Endothelial cell of umbilical vein (primary cell): ENCODE measurements around the gene TBC1D7. TPM values are rescaled to one million over a fixed set of nuclear protein-coding genes. Genes with fewer than 3 reads are reported as not detected.

Source experiments
- BruUV-seq: library from RNA; stranded (reverse); fragments of 400-500 nt; replicated peaks from 2 replicates; lab custom pipeline; 2021; lab: Mats Ljungman, UMichigan
- CTCF ChIA-PET: fragments of 300-600, 350-600 bp; sonication (Branson Sonifier 250); formaldehyde crosslinking; loops from one replicate; lab custom pipeline; 2021; ENCODE audit warnings: antibody characterized with exemption, inconsistent platforms; lab: Charles Lee
- POLR2A ChIA-PET: fragments of 300-600, 350-600 bp; sonication (Branson Sonifier 250); formaldehyde crosslinking; loops from one replicate; lab custom pipeline; 2021; ENCODE audit warnings: antibody characterized with exemption, inconsistent platforms; lab: Charles Lee
- DNase-seq: peaks from one replicate; pipeline ENCODE4 v3.0.0-alpha.2; 2011; ENCODE audit warnings: low read depth, low spot score
- FAIRE-seq: peaks from 2 replicates; lab custom pipeline; 2011; peaks lifted over from hg19 to GRCh38; lab: Jason Lieb, UNC
- H2AFZ ChIP-seq: 2 replicates; pipeline ENCODE4 v1.6.0; 2012; ENCODE audit warnings: low read depth, low read length, control low read depth, inconsistent platforms
- H3K27ac ChIP-seq: 2 replicates; pipeline ENCODE4 v1.5.1; 2011; ENCODE audit warnings: low read depth, mild to moderate bottlenecking, control low read depth, low read length, moderate library complexity; ENCODE audit not compliant: insufficient read depth
- H3K27me3 ChIP-seq, 2 experiments: 2 replicates each; pipeline versions ENCODE4 v1.6.0 to v1.6.1; 2011; ENCODE audit warnings: low read length in 2 of 2, mixed read lengths in 1 of 2; ENCODE audit not compliant: control insufficient read depth in 2 of 2, insufficient read depth in 2 of 2
- H3K36me3 ChIP-seq, 2 experiments: 2 replicates in 1 of 2; 3 replicates in 1 of 2; pipeline ENCODE4 v1.5.1; 2011; ENCODE audit warnings: low read length in 2 of 2, mild to moderate bottlenecking in 1 of 2, moderate library complexity in 1 of 2; ENCODE audit not compliant: control insufficient read depth in 2 of 2, insufficient read depth in 2 of 2; ENCODE audit errors: extremely low read depth in 1 of 2
- H3K4me1 ChIP-seq: 3 replicates; pipeline ENCODE4 v1.5.1; 2011; ENCODE audit warnings: mild to moderate bottlenecking, low read length; ENCODE audit not compliant: control insufficient read depth, insufficient read depth; ENCODE audit errors: extremely low read depth
- H3K4me2 ChIP-seq: 2 replicates; pipeline ENCODE4 v1.6.1; 2011; ENCODE audit warnings: low read length, control low read depth, mixed read lengths; ENCODE audit not compliant: insufficient read depth
- H3K4me3 ChIP-seq, 3 experiments: fragments of 200-600 bp in 1 of 3; sonication (generic), shearing (Covaris generic) in 1 of 3; replicated peaks in 1 of 3; 2 replicates each; pipeline ENCODE4 v1.5.1; 2011 to 2016; ENCODE audit warnings: control low read depth in 3 of 3, low read length in 3 of 3, mild to moderate bottlenecking in 2 of 3, inconsistent platforms in 1 of 3, low read depth in 1 of 3, moderate library complexity in 1 of 3; ENCODE audit not compliant: insufficient read depth in 1 of 3
- H3K79me2 ChIP-seq: 2 replicates; pipeline ENCODE4 v1.6.0; 2012; ENCODE audit warnings: low read length, inconsistent platforms; ENCODE audit not compliant: control insufficient read depth, insufficient read depth
- H3K9ac ChIP-seq: replicated peaks from 2 replicates; pipeline ENCODE3; 2011; ENCODE audit warnings: low read length, control low read depth; ENCODE audit not compliant: insufficient read depth; ENCODE audit errors: extremely low read depth
- H3K9me1 ChIP-seq: replicated peaks from 3 replicates; pipeline ENCODE4 v1.6.0; 2011; ENCODE audit warnings: mild to moderate bottlenecking, low read length; ENCODE audit not compliant: control insufficient read depth, insufficient read depth; ENCODE audit errors: extremely low read depth
- H3K9me3 ChIP-seq: replicated peaks from 2 replicates; pipeline ENCODE4 v1.5.1; 2012; ENCODE audit warnings: low read length, inconsistent platforms; ENCODE audit not compliant: control insufficient read depth, insufficient read depth
- H4K20me1 ChIP-seq: replicated peaks from 2 replicates; pipeline ENCODE3; 2011; ENCODE audit warnings: mild to moderate bottlenecking, low read length; ENCODE audit not compliant: control insufficient read depth, insufficient read depth; ENCODE audit errors: extremely low read depth
- EZH2 ChIP-seq: IDR thresholded peaks from 2 replicates; pipeline ENCODE4 v1.6.1; 2012; ENCODE audit warnings: borderline replicate concordance, low read depth, mild to moderate bottlenecking, moderate library complexity, low read length, inconsistent platforms; ENCODE audit not compliant: severe bottlenecking
- FOS ChIP-seq: IDR thresholded peaks from 2 replicates; pipeline ENCODE4 v1.6.1; 2011; ENCODE audit warnings: mild to moderate bottlenecking, low read length, moderate library complexity, borderline replicate concordance; ENCODE audit not compliant: insufficient read depth
- GATA2 ChIP-seq: IDR thresholded peaks from 2 replicates; pipeline ENCODE4 v1.7.0; 2011; ENCODE audit warnings: low read depth, mild to moderate bottlenecking, moderate library complexity, mixed read lengths, low read length; ENCODE audit not compliant: insufficient read length, insufficient read depth
- JUN ChIP-seq: IDR thresholded peaks from 2 replicates; pipeline ENCODE4 v1.6.1; 2011; ENCODE audit warnings: borderline replicate concordance, low read depth; ENCODE audit not compliant: insufficient read length, insufficient read depth
- MYC ChIP-seq: IDR thresholded peaks from one replicate; pipeline ENCODE4 v1.6.1; 2011; ENCODE audit warnings: mild to moderate bottlenecking, low read depth, low read length
- POLR2A ChIP-seq: IDR thresholded peaks from 2 replicates; pipeline ENCODE4 v1.6.1; 2012; ENCODE audit warnings: low read depth, mild to moderate bottlenecking, control low read depth, low read length
- POLR2AphosphoS5 ChIP-seq: IDR thresholded peaks from 2 replicates; pipeline ENCODE4 v1.6.1; 2012; ENCODE audit warnings: low read depth, mild to moderate bottlenecking, control low read depth, low read length, moderate library complexity; ENCODE audit not compliant: insufficient read depth
- dilution Hi-C: fragments of 300-500 bp; cut with MboI; formaldehyde crosslinking; loops from one replicate; pipeline ENCODE4 v1.15.0; 2019; ENCODE audit warnings: low sequenced_read_pairs; ENCODE audit not compliant: extremely low pct_ligation_motif_present
- intact Hi-C: fragments of 100-400 bp; cut with micrococcal nuclease; formaldehyde crosslinking; loops from one replicate; pipeline ENCODE4 v1.10.0; 2022
- polyA plus RNA-seq, 4 experiments: library from polyadenylated mRNA; depleted of rRNA in 3 of 4; stranded (reverse) in 3 of 4; unstranded in 1 of 4; fragments of >200 nt; gene quantifications; 2 replicates each; pipeline versions ENCODE4 v1.2.1 to v1.2.3, GENCODE V29; 2011 to 2012; ENCODE audit warnings: missing spikeins in 1 of 4
- total RNA-seq: library from RNA; stranded (reverse); gene quantifications from 2 replicates; pipeline ENCODE4 v1.2.3, GENCODE V29; 2021
- TF ChIP-seq, protein P1 (sequence below): IDR thresholded peaks from 2 replicates; pipeline ENCODE4 v1.6.1; 2011; ENCODE audit not compliant: insufficient read depth, insufficient read length
- TF ChIP-seq, protein P2 (sequence below), 2 donors: IDR thresholded peaks; 1 replicate in 1 of 2; 2 replicates in 1 of 2; pipeline ENCODE4 v1.5.1; 2011; ENCODE audit warnings: low read length in 2 of 2, mild to moderate bottlenecking in 2 of 2, moderate library complexity in 2 of 2, control low read depth in 1 of 2, inconsistent platforms in 1 of 2, low read depth in 1 of 2; ENCODE audit not compliant: insufficient read depth in 1 of 2; ENCODE audit errors: extremely low read depth in 1 of 2

Gene TBC1D7
- total and polyA plus RNA-seq, 2 donors (not counting 3 experiments of a cell fraction or from before 2014, with no cell fraction given): 26.6 to 28.1 TPM

DNA sequence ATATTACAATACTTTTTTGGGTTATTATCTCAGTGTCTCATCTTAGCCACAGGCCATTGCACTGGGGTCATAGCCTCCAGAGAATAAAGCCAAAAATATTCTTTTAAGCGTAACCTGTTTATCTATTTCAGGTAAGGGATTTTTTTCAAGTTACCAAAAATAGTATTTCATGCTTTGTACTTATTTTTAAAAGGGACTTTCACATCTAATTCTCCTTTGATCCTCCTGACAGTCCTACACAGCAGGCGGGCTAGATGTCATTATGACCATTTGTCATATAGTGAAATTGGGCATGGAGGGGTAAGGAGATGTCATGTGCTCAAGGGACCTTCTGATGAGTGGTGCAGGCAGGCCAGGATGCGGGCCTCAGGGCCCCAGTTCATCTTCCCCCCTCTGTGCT lies 68.9 kb downstream of the TBC1D7 start:
- DNase-seq: no peak
- H3K4me1 ChIP-seq: no peaks in the 10 kb centered on the region
- H3K27ac ChIP-seq: no peak overlapping the region
- H3K27me3 ChIP-seq: no peaks in the 10 kb centered on the region
- H3K79me2 ChIP-seq: no peaks in the 10 kb centered on the region
- no peak for TF ChIP-seq FOS
- no peak overlapping the region for H2AFZ ChIP-seq
- intact Hi-C loops (no loop called here), dilution Hi-C loops (no loop called here)
- POLR2A ChIA-PET: interaction anchor here (0.6 kb wide), 1 partner anchor 31 kb away, joined by 3 read pairs; no protein-coding TSS in a partner anchor
- no peak overlapping the region for H3K4me3 ChIP-seq
- H3K9me1 ChIP-seq: no peaks in the 10 kb centered on the region
- no peaks in the 10 kb centered on the region for H3K9me3 ChIP-seq
- BruUV-seq: no TSS peak
- H3K36me3 ChIP-seq: no peaks in the 10 kb centered on the region
- H3K9ac ChIP-seq: no peak overlapping the region
- CTCF ChIA-PET: interaction anchor here (0.6 to 2.3 kb wide), 2 partner anchors 10 to 65 kb away, joined by 3 to 8 read pairs; no protein-coding TSS in a partner anchor
- no peak overlapping the region for H3K4me2 ChIP-seq
- FAIRE-seq: no peak
- no peaks in the 10 kb centered on the region for H4K20me1 ChIP-seq

DNA sequence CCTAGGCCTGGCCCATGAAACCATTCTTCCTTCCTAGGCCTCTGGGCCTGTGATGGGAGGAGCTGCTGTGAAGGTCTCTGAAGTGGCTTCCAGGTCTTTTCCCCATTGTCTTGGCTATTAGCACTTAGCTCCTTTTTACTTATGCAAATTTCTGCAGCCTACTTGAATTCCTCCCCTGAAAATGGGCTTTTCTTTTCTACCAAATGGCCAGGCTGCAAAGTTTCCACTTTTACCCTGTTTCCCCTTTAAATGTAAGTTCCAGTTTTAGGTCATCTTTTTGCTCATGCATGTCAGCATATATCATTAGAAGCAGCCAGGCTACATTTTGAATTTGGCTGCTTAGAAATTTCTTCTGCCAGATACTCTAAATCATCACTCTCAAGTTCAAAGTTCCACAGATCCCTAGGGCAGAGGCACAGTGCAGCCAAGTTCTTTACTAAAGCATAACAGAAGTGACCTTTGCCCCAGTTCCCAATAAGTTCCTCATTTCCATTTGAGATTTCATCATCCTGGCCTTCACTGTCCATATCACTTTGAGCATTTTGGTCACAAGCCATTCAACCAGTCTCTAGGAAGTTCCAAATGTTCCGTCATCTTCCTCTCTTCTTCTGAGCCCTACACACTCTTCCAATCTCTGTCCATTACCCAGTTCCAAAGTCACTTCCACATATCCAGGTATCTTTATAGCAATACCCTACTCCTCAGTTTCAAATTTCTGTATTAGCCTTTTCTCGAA lies 71.9 kb downstream of the TBC1D7 start:
- H4K20me1 ChIP-seq: no peaks in the 10 kb centered on the region
- no peak overlapping the region for H2AFZ ChIP-seq
- H3K9me1 ChIP-seq: no peaks in the 10 kb centered on the region
- H3K27ac ChIP-seq: no peak overlapping the region
- DNase-seq: no peak
- H3K4me1 ChIP-seq: no peaks in the 10 kb centered on the region
- no peaks in the 10 kb centered on the region for H3K9me3 ChIP-seq
- H3K36me3 ChIP-seq: no peaks in the 10 kb centered on the region
- no TSS peak for BruUV-seq
- no peak overlapping the region for H3K4me2 ChIP-seq
- H3K79me2 ChIP-seq: no peaks in the 10 kb centered on the region
- ChIA-PET POLR2A (no interaction called here), CTCF (no interaction called here)
- no peak overlapping the region for H3K9ac ChIP-seq
- no peak overlapping the region for H3K4me3 ChIP-seq
- H3K27me3 ChIP-seq: no peaks in the 10 kb centered on the region
- no peak for FAIRE-seq
- intact Hi-C loops (no loop called here), dilution Hi-C loops (no loop called here)
- TF ChIP-seq FOS (no peak), EZH2 (no peak), POLR2AphosphoS5 (no peak), POLR2A (no peak), GATA2 (no peak), JUN (no peak), MYC (no peak)
- TF ChIP-seq, protein P1, sequence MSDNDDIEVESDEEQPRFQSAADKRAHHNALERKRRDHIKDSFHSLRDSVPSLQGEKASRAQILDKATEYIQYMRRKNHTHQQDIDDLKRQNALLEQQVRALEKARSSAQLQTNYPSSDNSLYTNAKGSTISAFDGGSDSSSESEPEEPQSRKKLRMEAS: no peak
- TF ChIP-seq, protein P2, sequence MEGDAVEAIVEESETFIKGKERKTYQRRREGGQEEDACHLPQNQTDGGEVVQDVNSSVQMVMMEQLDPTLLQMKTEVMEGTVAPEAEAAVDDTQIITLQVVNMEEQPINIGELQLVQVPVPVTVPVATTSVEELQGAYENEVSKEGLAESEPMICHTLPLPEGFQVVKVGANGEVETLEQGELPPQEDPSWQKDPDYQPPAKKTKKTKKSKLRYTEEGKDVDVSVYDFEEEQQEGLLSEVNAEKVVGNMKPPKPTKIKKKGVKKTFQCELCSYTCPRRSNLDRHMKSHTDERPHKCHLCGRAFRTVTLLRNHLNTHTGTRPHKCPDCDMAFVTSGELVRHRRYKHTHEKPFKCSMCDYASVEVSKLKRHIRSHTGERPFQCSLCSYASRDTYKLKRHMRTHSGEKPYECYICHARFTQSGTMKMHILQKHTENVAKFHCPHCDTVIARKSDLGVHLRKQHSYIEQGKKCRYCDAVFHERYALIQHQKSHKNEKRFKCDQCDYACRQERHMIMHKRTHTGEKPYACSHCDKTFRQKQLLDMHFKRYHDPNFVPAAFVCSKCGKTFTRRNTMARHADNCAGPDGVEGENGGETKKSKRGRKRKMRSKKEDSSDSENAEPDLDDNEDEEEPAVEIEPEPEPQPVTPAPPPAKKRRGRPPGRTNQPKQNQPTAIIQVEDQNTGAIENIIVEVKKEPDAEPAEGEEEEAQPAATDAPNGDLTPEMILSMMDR (IDR thresholded peaks at IDR 0.05; ENCODE audit: extremely low read depth in 1 of 2, insufficient read depth in 1 of 2, low read depth in 1 of 2, low read length in 2 of 2): no peak
